HG03571 (cell line): ENCODE results near the gene SPSB1.

Experiments used
- ATAC-seq: cut with Tn5 transposase; IDR thresholded peaks from one replicate; pipeline ENCODE4 v1.9.1; 2021; ENCODE audit not compliant: unreplicated experiment

Gene SPSB1

GRCh38 chr1:9416506-9416905 is 123.8 kb downstream of the SPSB1 start:
- ATAC-seq, result no peak

- ATAC-seq, result no peak
Observed at GRCh38 chr1:9416918-9417500, 124.3 kb downstream of the SPSB1 start.

GRCh38 chr1:9417695-9418094 is 125.0 kb downstream of the SPSB1 start:
- no peak for ATAC-seq

GRCh38 chr1:9418851-9419250 is 126.2 kb downstream of the SPSB1 start:
- ATAC-seq, result no peak
